Stimulated activated CD4-positive, alpha-beta T cell treated with anti-CD3 and anti-CD28 coated beads, Interleukin-1b, Interleukin-23, amount 100 ng/mL, for 4 hours (primary cell): Measurements from ENCODE around the gene CTDSP1.

ENCODE experiments used
- DNase-seq, 2 donors: peaks; one replicate each; pipeline ENCODE4 v3.0.0-alpha.2; 2020; ENCODE audit warnings: low read depth in 2 of 2

CTDSP1 gene

DNA sequence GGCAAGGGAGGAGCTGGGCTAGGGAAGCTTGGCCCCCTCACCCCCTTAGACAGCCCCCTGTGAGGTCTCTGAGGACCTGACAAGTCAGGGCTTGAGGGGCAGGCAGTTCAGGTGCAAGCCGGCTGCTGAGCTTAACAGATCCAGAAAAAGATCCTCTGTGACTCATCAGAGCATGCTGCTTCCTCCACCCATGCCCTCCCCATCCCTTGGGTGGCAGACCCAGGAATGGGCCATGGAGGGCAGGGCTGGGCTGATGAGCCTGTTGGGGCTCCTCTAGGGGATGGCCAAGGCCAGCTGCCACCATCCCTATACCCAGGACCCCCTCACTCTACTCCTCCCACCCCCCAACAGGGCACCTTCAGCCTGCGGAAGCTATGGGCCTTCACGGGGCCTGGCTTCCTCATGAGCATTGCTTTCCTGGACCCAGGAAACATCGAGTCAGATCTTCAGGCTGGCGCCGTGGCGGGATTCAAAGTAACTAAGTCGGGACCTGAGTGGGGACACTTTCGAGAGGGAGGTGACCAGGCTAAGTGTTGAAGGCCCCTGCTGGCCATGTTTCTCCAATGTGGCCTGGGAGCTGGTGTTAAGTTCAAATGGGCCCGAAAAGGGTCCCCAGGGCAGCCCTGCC is 15.7 kb upstream of the CTDSP1 start:
- no peak for DNase-seq

DNA sequence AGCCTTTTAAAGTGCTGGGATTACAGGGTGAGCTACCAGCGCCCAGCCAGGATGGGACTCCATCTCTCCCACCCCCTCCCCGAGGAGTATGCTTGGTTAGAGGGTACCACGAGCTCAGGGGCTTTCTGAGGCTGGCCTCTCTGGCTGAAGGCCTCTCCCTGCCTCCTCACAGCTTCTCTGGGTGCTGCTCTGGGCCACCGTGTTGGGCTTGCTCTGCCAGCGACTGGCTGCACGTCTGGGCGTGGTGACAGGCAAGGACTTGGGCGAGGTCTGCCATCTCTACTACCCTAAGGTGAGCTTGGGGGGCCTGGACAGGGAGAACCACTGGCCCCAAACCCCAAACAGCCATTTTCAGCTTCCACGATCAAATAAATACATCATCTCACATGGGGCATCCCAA is 14.7 kb upstream of the CTDSP1 start:
- no peak for DNase-seq

DNA sequence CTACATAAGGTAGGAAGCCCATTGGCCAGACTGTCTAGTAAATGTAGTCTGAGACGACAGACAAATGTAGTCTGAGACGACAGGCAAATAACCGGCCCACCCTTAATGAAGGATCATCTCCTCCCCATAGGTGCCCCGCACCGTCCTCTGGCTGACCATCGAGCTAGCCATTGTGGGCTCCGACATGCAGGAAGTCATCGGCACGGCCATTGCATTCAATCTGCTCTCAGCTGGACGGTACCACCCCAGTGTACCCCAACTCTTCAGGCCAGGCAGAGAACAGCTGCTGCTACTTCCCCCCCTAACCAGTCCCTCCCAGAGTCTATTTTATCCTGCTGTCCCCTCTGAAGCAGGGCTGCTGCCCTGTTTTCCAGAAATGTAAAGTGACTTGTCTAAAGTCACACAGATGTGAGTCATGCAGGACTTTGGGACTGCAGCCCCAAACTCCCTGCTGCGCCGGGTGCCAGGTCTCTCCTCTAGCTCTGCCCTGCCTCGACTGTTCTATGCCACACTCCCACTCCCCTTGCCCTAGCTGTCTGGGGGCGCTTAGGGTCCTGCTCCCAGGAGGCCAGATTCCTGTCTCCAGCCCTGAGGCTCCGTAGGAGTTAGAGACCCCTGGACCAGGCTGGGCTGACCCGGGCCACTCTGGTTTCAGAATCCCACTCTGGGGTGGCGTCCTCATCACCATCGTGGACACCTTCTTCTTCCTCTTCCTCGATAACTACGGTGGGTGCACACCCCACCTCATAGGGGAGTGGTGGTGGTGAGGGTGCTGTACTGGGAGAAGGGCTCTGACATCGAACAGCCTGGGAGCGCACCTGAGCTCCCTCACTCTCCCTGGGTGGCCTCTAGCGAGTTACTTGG is 12.9 kb upstream of the CTDSP1 start:
- DNase-seq, result no peak

DNA sequence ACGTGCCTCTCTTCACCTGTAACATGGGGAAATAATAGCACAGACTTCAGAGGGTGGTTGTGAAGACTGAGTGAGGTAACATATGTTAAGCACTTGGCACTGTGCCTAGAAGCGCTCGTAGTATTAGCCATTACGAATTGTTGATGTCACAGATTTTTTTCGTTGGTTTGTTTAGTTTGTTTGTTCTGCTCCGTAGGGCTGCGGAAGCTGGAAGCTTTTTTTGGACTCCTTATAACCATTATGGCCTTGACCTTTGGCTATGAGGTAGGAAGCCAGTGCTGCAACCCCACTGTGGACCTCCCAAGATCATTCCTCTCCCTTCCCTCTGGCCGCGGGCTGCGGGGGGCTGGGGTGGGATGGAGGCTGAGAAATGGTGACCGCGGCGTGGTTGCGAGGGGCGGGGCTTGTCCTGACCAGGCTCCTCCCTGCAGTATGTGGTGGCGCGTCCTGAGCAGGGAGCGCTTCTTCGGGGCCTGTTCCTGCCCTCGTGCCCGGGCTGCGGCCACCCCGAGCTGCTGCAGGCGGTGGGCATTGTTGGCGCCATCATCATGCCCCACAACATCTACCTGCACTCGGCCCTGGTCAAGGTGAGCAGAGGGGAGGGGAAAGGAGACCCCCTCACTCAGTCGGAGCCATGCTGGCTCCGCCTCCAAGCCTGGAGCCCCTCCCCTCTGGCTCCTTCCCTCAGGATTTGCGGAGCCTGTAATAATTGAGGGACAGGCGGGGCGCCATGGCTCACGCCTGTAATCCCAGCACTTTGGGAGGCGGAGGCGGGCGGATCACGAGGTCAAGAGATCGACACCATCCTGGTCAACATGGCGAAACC is 12.1 kb upstream of the CTDSP1 start:
- no peak for DNase-seq

DNA sequence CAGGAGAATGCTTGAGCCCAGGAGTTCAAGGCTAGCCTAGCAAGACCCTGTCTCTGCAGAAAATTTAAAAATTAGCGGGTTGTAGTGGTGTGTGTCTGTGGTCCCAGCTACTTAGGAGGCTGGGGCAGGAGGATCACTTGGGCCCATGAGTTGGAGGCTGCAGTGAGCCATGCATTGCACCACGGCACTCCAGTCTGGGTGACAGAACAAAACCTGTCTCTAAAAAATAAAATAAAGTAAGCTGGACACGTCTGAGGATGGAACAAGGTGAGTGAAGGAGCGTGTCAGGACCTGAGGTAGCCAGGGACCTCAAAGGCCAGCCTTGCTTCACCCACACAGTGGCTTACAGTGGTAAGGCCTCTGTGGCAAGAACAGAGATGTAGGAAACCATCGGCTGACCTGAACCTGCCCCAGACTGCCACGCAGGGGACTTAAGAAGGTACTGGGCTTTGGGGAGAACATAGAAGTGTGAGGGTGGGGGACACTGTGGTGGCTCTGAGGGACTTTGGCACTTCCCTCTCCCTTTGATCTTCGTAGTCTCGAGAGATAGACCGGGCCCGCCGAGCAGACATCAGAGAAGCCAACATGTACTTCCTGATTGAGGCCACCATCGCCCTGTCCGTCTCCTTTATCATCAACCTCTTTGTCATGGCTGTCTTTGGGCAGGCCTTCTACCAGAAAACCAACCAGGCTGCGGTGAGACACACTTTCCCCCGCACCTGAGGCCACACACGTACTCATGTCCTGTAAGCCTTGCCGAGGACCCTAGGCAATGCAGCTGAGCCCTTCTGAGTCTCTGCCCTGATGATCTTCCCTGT is 10.1 kb upstream of the CTDSP1 start:
- DNase-seq, result no peak

DNA sequence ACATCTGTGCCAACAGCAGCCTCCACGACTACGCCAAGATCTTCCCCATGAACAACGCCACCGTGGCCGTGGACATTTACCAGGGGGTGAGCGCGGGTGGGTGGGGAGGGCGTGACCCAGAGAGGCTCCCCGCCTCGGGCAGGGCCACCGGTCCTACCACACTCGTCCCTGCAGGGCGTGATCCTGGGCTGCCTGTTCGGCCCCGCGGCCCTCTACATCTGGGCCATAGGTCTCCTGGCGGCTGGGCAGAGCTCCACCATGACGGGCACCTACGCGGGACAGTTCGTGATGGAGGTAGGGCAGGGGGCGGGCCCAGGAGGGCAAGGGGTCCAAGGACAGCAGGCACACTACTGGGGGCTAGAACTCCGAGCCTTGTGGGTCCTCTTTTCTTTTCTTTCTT is 8.5 kb upstream of the CTDSP1 start:
- DNase-seq, result no peak

DNA sequence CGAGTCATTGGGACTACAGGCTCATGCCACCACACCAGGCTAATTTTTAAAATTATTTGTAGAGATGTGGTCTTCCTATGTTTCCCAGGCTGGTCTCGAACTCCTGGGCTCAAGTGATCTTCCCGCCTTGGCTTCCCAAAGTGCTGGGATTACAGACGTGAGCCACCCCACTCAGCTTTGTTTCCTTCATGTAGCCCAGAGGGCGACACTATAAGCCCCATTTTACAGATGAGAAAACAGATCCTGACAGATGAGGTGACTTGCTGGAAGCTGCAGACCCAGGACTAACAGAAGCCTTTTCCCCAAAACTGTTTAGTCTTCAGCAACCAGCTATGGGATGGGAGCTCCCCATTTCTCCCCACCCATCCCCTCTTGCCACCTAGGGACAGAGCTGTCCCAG is 7.2 kb upstream of the CTDSP1 start:
- DNase-seq, result no peak

DNA sequence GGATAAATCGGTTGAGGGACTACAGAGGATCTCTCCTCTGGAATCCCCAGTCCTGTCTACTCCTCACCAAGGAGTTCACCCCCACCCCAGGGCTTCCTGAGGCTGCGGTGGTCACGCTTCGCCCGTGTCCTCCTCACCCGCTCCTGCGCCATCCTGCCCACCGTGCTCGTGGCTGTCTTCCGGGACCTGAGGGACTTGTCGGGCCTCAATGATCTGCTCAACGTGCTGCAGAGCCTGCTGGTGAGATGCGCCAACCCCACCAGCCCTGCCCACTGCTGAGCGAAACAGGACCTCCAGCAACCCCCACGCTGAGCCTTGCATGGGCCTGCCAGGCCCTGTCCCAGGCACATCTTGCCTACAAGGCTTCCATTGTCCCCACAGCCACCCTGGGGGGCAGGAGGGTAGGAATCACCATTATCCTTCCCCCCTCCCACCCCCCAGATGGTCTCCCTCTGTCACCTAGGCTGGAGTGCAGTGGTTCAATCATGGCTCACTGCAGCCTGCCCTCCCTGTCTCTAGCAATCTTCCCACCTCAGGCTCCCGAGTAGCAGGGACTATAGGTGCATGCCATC is 6.7 kb upstream of the CTDSP1 start:
- no peak for DNase-seq

DNA sequence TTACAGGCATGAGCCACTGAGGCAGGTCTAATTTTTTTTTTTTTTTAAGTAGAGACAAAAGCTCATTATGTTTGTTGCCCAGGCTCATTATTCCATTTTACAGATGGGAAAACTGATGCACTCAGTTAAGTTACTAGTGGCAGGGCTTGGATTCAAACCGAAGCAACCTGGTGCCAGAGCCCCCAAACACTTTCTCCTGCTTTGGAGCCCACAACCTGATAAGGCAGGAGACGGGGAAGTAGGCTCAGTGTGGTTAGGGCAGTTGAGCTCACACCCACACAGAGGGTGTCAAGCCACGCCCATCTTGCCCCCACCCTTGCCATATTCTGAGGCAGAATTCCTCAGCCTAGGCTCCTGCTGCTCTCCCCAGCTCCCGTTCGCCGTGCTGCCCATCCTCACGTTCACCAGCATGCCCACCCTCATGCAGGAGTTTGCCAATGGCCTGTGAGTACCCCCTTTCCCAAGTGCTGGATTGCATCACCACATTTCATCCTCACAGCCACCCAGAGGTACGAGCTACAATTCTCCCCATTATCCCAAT is 5.8 kb upstream of the CTDSP1 start:
- DNase-seq, result no peak

DNA sequence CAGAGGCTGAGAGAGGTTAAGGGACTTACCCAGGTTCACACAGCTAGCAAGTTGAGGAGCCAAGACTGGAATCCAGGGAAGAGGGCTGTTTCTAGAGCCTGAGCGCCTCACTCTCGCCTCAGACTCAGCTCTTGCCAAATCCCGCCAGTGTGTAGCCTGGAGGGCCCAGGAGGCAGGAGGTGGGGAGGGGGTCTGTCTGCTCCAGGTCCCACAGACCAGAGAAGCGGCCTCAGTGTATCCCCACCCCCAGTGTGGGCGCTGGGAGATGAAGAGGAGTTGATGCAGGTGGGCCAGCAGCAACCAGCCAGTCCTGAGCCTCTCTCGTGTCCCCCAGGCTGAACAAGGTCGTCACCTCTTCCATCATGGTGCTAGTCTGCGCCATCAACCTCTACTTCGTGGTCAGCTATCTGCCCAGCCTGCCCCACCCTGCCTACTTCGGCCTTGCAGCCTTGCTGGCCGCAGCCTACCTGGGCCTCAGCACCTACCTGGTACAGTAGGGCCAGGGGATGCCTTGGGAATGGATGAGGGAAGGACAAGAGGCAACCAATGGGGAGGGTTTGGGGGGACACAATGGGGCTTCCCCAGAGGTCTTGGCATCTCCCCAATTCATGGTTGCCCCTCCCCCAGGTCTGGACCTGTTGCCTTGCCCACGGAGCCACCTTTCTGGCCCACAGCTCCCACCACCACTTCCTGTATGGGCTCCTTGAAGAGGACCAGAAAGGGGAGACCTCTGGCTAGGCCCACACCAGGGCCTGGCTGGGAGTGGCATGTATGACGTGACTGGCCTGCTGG is 5.2 kb upstream of the CTDSP1 start:
- DNase-seq, result no peak

DNA sequence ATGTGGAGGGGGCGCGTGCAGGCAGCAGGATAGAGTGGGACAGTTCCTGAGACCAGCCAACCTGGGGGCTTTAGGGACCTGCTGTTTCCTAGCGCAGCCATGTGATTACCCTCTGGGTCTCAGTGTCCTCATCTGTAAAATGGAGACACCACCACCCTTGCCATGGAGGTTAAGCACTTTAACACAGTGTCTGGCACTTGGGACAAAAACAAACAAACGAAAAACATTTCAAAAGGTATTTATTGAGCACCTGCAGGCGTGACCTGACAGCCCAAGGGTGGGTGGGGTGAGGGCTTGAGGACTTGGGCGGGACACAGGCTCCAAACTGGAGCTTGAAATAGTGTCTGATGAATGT is 4.6 kb upstream of the CTDSP1 start:
- DNase-seq, result no peak

DNA sequence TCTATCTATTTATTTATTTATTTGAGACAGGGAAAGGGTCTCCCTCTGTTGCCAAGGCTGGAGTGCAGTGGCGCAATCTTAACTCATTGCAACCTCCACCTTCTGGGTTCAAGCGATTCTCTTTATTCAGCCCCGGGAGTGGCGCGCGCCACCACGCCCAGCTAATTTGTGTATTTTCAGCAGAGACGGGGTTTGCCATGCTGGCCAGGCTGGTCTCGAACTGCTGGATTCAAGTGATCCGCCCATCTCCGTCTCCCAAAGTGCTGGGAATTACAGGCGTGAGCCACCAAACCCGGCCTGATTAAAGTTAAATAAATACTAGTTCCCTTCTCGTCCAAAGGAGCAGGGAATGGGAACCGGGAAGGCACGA is 4.2 kb upstream of the CTDSP1 start:
- DNase-seq, result no peak

DNA sequence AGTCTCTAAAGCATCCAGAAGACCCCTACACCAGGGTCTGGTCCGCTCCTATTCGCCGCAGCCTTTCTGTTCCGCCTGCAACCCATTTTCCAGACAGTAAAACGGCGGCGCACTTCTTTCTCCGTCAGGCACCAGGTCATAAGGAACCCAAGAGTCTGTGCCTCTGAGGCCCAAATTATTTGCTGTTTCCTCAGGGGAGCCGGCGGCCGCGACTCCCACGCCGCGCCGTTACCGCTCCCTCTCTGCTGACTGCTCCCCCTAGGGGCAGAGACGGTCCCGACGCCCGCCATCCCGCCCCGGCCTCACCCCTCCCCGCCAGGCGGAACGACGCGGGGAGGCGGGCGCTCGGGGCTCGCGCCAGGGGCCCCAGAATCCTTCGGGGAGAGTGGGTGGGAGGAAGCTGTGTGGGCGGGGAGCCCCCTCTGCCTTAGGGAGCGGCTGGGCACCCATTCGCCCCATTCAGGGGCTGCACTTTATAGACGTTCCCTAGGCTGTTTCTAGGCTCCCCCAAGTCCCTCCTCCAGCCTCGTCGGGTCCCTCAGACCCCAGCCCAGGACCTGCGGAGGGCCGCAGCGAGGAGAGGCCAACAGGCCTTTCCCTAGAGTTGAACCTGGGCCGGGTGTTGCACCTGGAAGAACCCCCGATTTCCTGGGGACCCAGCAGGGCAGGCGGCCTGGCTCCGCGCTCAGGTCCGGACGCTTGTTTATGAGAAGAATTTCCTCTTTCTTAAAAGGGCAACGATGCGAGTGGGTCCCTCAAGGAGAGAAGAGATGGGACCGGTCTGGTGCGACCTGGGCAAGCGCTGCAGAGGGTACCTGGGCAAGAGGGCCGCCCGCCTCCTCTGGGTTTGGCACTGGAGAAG is 3.6 kb upstream of the CTDSP1 start:
- DNase-seq, result peak; percentile 87 to 91

DNA sequence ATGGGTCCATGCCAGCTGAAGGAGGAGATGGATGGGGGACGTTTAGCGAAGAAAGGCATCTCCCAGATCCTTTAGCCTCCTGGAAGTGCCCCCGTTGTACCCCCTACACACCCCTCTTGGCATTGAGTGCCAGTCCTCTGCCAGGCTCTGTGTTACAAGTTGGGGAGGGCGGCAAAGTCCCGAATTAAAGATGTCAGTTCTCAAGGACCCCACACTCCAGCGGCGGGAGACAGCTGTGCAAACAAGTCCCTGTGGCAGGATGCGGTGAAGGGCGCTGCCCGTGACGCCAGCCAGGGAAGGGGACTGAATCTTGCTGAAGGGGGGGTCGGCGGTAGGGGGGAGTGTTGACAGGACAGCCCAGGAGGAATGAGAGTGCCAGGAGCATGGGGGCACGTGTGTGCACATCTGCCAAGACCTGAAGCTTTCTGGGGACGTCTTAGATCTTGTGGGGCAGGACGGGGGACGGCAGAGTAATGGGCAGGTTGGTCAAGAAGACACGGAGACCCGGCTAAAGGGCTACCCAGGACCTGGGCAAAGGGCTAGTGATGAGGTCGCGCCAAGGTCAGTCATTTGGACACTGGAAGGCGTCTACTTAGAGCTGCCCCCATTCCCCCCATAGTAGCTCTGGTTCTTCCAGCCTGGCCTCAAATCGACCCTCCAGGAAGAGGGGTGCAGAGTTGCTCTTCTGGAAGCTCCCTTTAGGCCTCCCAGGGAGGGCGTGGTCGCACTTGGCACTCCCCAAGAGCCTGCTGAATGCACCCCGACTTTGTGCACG is 2.8 kb upstream of the CTDSP1 start:
- DNase-seq, result peak; percentile 37 to 39

DNA sequence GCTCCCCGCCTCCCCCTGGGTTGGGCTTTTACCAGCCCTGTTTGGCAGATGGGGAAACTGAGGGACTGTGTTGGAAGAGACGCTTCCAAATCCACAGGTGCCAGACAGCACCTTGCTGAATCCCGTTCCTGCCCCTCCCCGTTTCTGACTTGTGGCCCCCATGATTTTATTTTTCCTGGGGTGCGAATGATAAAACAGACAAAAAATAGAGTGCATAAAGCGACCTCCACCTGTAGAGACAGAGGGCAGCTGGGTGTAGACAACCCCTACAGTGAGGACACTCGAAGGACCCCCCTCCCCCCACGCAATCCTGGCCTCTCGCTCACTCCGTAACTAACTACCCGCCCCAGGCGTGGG is 2.2 kb upstream of the CTDSP1 start:
- no peak for DNase-seq

DNA sequence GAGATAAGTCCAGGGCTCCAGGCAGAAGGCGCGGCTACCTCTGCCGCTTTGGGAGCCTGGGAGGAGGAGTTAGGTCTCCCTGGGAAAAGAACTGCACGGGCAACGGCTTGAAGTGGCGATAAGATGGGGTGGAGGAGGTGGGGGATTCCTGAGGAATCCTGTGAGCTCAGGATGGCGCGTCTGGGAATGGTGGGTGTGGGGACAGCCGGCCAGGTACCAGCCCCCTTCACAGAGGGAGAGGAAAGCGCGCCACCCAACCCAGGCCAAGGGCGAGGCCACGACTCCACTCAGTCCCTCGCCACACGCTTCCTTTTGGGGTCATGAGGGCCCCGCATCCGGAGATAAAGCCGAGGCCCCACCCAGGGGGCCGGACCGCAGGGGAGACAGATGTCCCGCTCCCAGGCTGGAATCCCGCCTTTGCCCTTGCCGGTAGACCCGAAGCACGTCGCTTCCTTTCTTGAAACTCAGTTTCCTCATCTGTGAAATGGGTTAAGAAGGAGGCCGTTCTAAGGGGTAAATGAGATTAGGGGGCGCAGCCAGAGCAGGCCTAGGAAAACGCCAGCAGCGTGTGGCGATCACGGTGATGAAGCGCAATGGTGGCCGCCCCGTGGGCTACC is 1.7 kb upstream of the CTDSP1 start:
- peak in 1 of 2 donors; percentile 26 for DNase-seq

DNA sequence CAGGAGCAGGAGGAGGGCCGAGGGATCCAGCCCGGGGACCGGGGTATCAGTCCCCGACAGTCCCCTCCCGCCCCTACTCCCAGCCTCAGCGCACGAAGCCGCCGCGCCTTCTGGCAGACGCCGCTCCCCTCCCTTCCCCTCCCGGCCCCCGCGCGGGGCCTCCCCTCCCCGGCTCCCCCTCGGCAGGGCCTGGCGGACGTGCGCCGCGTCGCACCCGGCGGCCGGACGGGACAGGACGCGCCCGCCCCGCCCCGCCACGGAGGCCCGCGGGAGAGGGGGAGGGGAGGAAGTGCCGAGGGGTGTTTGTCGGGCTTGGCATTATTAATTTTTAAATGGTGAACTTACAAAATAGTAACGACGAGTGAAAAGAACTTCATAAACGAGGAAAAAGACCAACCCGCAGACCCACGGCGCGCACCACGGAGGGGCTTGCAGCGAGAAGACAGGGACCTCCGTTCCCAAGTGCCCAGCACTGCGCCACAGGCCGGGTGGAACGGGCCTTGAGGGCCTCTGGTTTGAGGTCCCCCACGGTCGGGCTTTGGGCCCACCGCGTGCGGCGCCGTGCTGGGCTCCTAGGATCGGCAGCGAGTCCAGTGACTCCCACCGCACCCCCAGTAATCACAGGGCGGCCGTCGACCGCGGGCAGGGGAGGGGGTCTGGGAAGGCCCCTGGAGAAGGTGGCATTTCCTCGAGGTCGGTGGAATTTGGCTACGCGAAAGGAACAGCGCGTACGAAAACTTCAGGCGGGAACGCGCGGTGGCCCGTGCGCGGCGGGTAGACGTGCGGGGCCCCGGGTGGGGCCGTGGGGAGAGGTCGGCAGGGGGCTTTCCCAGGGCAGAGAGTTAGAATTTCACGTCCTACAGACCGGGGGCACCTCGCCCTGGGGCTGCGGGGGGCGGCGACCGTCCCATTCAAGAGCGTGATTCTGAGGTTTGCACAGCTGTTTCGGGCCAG is 954 bp upstream of the CTDSP1 start:
- peak; percentile 46 to 49 for DNase-seq
